Activated CD4-positive, alpha-beta T cell treated with anti-CD3 and anti-CD28 coated beads, Interleukin-2, amount 50 U/mL, for 24 hours (primary cell): ENCODE measurements around the gene MMAA.
A peak's percentile ranks its signal among the peaks of the same experiment; 100 is the strongest.
"Not testable (repeated sequence)": the region's sequence is repeated elsewhere in the genome, so short reads cannot be mapped to it uniquely, and the experiment has no call there.

Experiments used
- DNase-seq, 2 donors: peaks; one replicate each; pipeline ENCODE4 v3.0.0-alpha.2; 2020; ENCODE audit warnings: low read depth in 1 of 2, low spot score in 1 of 2

MMAA gene

GRCh38 chr4:145618932-145619638, at the start of gene MMAA:
Gene MMAA (plus strand): TSS chr4:145619385. CDS start chr4:145639140, 19,755 bp downstream.
- peak; percentile 93 to 94 for DNase-seq

- not testable (repeated sequence) for DNase-seq
These were observed 44.6 kb upstream of the MMAA start for GRCh38 chr4:145574546-145574945.

GRCh38 chr4:145580906-145581305, 38.3 kb upstream of the MMAA start:
- no peak for DNase-seq

GRCh38 chr4:145583191-145584055, 35.8 kb upstream of the MMAA start:
- DNase-seq = no peak

- no peak for DNase-seq
These were observed 32.0 kb upstream of the MMAA start for GRCh38 chr4:145587088-145587754.

GRCh38 chr4:145589381-145589780, 29.8 kb upstream of the MMAA start:
- DNase-seq = not testable (repeated sequence)

GRCh38 chr4:145589916-145590702, 29.1 kb upstream of the MMAA start:
- DNase-seq = no peak

GRCh38 chr4:145602129-145602760, 16.9 kb upstream of the MMAA start:
- no peak for DNase-seq

- no peak for DNase-seq
These were observed 13.2 kb upstream of the MMAA start for GRCh38 chr4:145605941-145606340.

- DNase-seq = peak; percentile 41 to 60
These were observed 9.4 kb upstream of the MMAA start for GRCh38 chr4:145609481-145610427.

GRCh38 chr4:145613566-145614232, 5.5 kb upstream of the MMAA start:
- no peak for DNase-seq

- no peak for DNase-seq
These were observed 5.0 kb upstream of the MMAA start for GRCh38 chr4:145614233-145614610.

- DNase-seq = no peak
These were observed 814 bp upstream of the MMAA start for GRCh38 chr4:145618210-145618931.

- peak in 1 of 2 donors; percentile 48 for DNase-seq
These were observed 433 bp downstream of the MMAA start for GRCh38 chr4:145619639-145619996.

- not testable (repeated sequence) for DNase-seq
These were observed 2.9 kb downstream of the MMAA start for GRCh38 chr4:145622067-145622466.

- no peak for DNase-seq
These were observed 4.6 kb downstream of the MMAA start for GRCh38 chr4:145623831-145624230.

GRCh38 chr4:145625677-145626622, 6.8 kb downstream of the MMAA start:
- no peak for DNase-seq
